NCI-H82 treated with DMSO at 0.1 percent for 48 hours (cell line): ENCODE measurements around the gene HOXA1.

ENCODE experiments used
- DNase-seq: peaks from one replicate; lab custom pipeline; 2025; ENCODE audit not compliant: unreplicated experiment; lab: John Stamatoyannopoulos, UW

HOXA1 gene

DNA sequence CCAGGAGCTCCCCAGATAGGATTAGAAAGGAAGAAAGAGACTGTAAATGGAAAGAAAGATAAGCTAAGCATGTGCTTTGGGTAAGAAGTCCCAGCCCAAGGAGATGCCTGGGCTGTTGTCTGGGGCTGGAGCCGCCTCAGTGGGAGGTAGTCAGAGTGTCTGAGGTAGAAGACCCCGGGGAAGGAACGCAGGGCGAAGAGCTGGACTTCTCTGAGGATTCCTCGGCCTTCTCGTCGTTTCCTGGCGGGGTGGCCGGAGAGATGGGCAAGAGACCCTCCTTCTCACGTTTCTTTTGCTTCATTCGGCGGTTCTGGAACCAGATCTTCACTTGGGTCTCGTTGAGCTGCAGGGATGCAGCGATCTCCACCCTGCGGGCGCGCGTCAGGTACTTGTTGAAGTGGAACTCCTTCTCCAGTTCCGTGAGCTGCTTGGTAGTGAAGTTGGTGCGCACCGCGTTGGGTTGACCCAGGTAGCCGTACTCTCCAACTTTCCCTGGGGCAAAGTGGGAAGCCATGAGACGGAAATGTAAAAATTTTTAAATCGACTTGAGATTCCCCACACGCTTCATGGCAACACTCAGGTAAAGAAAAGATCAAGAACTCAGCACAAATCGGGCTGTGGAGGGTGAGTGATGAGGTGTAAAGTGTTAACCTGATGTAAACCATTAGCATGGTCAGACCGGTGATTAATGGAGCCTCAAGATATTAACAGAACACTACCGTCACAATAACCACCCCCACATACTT lies 1.3 kb downstream of the HOXA1 start:
- no peak for DNase-seq

- no peak for DNase-seq
Measured at GRCh38 chr7:27093184-27093895, 2.5 kb downstream of the HOXA1 start.

- no peak for DNase-seq
Measured at GRCh38 chr7:27092819-27093110, 3.0 kb downstream of the HOXA1 start.

DNA sequence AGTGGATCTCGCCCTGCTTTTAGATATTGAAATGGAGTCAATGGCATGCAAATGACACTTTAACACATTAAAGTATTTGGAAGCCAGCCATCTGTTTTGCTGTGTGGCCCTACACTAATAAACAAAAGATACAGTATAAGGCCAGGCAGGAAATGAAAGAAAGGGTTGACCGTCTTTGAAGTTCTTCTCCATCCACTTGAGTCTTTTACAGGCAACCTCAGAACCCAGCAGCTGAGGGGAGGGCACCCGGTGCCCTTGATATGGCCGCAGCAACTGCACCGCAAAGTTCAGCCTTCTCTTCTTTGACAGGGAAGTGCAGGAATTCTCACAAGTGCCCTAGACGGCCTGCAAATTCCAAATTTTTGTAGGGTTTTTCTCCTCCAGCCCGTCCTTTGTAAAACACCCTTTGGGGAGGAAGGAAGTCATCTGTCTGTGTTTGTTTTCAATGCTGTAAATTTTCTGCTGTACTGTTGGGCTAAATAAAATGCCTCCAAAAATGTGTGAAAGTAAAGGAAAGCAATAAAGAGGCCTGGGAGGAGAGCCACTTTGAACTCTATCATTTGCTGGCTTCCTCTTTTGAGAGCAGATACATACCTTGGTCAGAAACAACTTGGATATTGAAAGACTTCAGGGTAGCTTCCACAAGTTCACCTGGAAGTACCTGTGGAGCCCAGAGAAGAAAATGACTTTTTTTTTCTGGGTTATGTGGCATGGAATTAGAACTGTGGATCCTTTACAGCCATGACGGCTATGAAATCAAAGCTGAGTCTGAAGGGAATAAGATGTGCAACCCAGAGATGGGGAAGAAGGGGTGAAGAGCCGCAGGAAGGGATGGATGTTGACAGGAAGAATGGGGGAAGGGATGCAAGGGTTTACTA lies 3.6 kb downstream of the HOXA1 start:
- no peak for DNase-seq

DNA sequence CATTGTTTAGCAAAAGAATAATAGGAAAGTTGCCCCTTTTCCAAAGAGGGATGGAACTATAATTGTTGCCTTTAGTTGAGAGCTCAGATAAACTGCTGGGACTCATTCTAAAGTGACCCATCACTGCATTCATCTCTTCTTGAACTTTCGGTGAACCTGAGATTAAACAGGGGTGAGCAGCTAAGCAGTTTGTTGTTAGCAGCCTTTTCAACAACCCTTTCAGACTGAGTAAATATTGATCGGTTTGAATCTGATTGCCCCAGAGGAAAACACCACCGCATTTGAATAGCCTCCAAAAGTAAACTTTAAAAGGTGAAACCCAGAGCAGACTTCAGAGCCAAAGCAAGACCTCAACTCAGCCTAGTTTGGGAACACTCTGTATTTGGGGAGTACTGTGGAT lies 4.7 kb downstream of the HOXA1 start:
- no peak for DNase-seq

GRCh38 chr7:27088002-27088922 lies 7.5 kb downstream of the HOXA1 start:
- no peak for DNase-seq

- DNase-seq: no peak
Measured at GRCh38 chr7:27083646-27084045, 12.2 kb downstream of the HOXA1 start.

DNA sequence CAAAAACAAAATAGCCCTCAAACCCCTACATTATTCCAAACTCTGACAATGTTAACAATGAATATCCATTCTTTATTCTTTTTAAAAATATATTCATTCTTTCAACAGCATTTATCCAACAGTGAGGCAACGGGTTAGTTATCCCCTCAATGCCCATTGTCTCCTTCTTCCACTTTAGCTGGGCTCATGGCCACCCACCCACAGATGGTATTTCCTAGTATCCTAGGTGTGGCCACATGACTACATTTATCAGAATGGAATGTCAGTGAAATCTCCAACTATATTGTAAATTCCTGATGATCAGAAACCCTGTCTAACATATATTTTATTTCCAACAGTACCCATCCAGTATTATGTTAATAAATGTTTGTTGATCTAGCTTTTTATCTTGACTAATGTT lies 13.6 kb downstream of the HOXA1 start:
- DNase-seq: no peak

GRCh38 chr7:27080844-27081436 lies 14.9 kb downstream of the HOXA1 start:
- no peak for DNase-seq

DNA sequence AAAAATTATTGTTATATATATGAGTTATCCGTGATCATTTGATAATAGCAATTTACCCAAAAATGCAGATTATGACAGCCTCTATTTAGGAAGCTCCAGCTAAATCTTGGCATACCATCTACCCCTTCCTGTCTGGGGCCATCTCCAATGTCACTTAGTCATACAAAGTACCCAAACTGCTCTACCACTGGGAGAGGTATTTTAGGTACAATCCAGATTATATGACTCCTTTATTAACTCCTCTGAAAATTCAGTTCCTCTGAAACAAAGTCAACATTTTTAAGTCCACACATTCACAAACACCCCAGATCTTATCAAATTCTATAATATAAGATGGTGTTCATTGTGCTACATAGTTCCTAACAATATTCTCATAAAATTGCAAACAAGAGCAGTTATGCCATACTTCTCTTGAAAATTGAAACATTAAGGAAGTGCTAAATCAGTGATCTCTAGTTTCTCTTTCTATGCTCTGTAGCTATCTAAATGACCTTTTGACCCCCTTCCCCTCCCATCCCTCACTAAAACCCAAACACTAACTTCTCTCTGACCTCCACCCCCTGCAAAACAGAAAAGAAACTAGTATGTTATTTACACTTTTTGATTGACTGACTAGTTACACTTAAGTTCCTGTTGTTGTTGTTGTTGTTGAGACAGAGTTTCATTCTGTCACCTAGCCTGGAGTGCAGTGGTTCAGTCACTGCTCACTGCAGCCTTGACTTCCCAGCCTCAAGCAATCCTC lies 16.4 kb downstream of the HOXA1 start:
- DNase-seq: no peak

DNA sequence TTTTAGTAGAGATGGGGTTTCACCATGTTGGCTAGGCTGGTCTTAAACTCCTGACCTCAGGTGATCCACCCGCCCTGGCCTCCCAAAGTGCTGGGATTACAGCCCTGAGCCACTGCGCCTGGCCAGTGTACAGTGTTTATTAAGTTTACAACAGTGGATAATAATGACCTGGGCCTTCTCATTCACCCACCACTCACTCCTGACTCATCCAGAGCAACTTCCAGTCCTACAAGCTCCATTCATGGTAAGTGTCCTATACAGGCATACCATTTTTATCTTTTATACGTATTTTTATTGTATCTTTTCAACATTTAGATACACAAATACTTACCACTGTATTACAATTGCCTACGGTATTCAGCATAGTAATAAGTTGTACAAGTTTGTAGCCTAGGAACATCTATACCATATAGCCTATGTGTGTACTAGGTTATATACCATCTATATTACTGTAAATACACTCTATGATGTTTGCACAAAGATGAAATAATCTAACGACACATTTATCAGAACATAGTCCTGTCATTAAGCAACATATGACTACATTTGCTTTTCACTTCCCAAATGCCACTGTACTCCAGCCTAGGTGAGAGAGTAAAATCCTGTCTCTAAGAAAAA lies 17.1 kb downstream of the HOXA1 start:
- no peak for DNase-seq

DNA sequence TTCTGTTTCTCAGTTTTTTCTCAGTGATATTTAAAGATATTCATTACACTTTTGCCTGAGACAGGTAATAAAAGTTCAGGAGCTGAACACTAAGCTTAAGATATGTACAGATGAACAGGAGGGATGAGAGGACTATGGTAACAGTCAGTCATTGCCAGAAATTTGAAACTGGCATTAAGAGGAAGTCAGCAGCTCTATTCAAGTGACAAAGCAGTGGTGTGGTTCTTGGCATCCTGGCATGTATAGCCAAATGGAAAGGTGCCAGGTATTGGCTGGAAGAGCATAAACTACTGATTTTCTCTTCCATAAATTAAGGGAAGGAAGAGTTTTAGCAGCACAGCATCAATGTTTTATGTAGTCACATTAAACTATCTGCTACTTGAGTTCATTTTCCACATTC lies 22.7 kb downstream of the HOXA1 start:
- no peak for DNase-seq

DNA sequence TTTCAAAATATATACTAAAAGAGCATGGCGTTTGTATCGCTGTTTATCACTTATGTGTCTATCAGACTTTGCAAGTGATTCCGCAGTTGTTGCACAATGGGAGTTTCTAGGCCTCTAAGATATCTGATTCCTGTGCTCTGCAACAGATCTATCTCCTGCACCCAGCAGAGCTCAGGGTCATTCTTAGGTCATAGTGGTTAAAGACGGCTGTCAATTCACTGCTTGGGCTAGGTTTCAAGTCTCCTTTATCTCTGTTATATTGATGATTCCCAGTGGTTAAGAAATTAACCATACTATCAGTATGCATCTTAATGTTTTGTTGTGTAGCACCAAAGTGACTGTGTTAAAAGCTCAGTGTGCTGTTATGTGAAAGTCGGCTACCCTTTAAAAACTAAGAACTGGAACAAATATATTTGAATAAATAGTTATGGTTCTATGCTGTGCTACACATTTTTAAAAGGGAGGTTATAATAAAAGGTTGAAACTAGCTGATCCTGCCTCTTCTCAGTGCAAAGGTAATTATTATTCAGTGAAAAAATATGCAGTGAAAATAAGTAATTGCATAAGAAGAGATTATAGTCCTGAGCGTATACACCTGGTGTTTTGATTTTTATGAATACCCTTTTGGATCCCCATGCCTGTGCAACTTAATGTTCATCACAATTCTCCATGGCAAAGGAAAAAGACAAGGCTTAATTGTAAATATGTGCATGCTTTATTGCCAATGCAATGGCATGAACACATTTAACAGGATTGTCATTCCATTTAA lies 24.0 kb downstream of the HOXA1 start:
- DNase-seq: no peak

GRCh38 chr7:27068259-27068658 lies 27.5 kb downstream of the HOXA1 start:
- DNase-seq: no peak

DNA sequence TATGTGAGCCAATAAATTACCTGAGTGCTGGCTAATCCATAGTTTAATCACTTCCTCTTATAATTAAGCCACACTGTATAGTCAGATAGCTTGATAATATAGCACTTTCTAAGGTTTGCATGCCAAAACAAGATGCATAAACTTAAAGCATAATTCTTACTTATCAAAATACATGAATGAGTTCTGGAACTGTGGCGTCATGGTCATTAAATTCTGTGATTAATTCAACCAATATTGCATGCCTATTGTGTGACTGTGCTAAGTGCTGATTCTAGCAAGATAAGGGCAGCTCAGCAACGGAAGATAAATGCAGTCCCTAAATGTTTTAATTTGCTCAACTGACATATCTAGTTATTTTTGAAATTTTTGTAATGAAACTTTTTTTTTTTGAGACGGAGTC lies 29.7 kb downstream of the HOXA1 start:
- DNase-seq: no peak

- DNase-seq: no peak
Measured at GRCh38 chr7:27065709-27066108, 30.1 kb downstream of the HOXA1 start.

GRCh38 chr7:27064661-27065060 lies 31.1 kb downstream of the HOXA1 start:
- no peak for DNase-seq

DNA sequence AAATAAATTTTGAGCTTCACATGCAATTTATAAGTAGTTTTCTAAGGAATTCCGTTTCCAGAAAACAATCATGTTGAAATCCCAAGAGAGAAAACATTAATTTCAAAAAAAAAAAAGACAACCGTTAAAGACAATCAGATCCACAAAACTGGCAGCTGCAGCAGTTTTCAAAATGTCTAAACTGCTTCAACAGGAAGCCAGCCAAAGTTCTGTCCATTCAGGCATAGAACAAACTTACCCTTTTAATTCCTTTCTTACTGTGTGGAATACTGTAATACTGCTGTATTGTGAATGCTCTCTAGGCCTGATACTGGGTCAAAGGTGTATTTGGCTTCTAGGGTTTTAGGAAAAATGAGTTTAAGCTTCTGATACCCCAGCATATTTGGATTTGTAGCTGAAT lies 31.6 kb downstream of the HOXA1 start:
- DNase-seq: no peak

- DNase-seq: no peak
Measured at GRCh38 chr7:27062946-27063345, 32.9 kb downstream of the HOXA1 start.
